ENCODE measurements around the gene EML6. TPM values are rescaled to one million over a fixed set of nuclear protein-coding genes. Genes with fewer than 3 reads are reported as not detected.
"Not testable (repeated sequence)": the region's sequence is repeated elsewhere in the genome, so short reads cannot be mapped to it uniquely, and the experiment has no call there.

The EML6 gene
- polyA plus RNA-seq, 1 donor = 26.8 TPM

DNA sequence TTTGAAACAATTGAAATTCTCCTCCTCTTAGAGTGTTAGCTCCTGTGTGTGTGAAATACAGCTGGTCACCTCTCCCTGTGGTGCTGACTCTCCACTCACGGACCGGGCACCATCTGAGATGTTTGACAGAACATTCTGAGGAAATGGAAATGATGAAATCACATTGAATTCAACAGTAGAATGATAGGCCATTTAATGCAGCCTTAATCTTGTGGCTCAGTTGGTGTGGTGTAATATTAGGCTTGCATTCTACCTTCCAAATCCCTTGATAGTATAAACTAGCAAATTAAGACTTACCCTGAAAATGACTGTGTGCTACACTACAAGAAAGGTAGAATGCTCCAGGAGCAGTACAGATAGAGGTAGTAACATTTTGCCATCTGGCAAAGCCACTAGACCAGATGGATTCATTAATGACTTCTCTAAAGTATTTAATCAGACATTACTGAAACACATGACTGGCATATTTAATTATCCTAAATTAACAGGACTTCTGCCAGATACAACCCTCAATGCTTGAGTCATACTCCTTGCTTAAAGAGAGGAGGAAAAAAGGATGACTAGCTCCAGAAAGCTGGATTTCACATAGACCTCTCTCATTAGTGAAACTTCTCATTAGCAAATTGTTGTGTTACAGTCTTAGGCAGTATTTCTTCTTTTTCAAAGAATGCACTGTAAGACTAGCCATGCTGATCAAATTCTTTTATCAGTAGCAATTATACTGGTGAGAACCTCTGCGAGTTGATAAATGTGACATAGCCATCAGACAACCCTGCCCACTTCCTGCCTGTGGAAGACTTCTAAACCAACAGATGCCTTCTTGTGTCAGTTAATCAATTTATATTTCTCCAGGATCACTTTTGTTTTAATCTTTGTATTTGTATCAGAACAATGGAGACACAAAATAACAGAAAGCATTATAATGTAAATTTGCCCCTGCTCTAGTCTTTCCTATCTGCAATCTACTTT is 80.6 kb downstream of the EML6 start:
- no peak for DNase-seq (ENCODE audit: low read depth)

DNA sequence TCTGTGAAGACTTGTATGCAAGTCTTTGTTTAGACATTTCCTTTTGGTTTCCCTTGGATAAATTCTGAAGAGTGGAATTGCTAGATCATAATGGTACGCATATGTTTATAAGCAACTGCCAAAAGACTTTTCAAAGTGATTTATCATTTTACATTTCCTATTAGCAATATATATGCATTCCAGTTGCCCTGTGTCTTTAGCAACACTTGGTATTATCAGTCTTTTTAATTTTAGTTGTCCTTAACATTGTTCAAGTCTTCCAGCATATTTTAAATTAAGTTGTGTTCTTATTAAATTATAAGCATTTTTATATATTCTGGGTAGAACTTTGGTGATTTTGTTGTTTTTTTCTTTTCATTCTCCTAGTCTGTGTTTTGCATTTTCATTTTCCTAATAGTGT is 81.8 kb downstream of the EML6 start:
- DNase-seq (ENCODE audit: low read depth) = no peak

DNA sequence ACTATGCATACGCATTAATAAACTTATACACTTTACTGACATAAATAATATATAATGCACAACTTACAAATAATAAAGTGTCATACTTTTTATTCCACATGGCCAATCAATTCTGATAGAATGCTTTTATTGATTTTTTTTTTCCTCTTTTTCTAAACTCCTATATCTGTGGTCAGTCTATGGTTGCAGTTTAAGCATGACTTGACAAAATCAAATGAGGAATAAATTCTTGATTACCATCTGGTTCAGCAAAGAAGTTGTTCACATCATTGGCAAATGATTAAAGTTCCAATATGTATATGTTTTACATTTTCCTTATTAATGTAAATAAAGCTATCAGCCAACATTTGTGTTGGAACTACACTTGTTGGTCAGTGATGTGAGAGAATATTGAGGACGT is 83.5 kb downstream of the EML6 start:
- DNase-seq (ENCODE audit: low read depth) = no peak

DNA sequence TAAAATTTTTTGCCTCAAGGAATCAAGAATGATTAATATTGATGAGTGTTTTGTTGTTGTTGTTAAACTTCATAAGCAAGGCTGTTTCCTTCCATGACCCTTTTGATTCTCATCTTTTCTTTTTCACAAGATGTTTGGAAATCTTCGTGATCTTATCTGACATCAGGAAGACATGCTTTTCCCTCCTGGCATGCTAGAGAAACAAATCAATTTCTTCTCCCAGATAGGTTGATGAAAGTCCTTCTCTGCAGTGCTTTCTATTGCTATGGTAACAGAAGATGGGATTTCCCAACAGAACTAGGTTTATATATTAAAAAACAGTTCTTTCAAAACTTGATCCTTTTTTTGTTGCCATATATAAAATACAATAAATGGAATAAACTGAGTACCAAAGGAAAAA is 85.2 kb downstream of the EML6 start:
- DNase-seq (ENCODE audit: low read depth) = no peak

DNA sequence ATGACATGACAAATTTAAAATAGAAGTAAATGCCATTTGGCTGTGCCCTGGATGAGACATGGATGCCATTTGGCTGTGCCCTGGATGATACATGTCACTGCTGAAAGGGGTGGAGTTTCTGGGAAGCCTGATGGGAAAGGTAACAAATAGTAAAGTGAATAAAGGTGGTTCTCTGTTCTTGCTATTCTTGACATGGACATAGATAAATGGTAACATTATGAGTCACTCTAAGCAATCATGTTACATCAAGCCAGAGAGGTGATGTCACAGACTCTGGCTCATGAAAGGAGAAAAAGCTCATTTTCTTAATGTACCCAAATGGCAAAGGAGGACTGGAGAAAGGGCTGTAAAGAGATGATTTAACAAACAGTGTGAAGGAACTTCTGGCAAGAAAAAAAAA is 86.4 kb downstream of the EML6 start:
- DNase-seq (ENCODE audit: low read depth) = no peak

DNA sequence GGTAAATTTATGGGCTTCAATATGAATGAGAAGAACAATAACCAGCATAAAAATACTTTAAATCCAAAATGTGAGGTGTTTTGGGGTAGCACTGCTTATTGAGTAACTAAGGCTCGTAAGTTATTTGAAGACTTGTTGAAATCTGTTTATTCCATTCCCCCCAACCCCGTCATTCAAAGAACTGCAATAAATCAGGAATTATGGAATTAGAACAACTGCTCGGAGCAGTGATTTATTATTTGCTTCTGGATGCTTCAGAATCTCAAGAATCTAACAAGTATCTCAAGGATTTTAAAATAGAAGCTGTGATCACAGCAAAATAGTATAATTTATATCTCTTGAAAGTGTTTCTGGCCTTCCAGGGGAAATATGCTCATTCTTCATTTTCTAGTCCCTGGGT is 86.8 kb downstream of the EML6 start:
- no peak for DNase-seq (ENCODE audit: low read depth)

DNA sequence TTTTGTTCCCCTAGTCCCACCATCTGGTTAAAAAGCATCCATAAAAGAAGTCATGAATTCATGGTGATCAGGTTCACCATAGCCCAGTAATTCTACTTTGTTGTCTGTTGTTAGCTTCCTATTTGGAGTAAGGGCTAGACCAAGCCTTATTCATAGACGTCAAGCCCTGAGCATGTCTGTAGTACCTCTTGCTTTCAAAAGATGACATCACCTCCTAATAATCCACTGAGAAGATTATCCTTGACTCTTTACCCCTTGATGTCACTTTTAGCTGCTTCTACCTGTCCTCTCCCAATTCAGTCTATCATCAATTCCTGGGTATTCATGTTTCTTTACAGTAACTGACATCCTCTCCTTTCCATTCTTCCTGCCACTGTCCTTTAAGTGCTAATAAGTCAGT is 90.1 kb downstream of the EML6 start:
- no peak for DNase-seq (ENCODE audit: low read depth)

DNA sequence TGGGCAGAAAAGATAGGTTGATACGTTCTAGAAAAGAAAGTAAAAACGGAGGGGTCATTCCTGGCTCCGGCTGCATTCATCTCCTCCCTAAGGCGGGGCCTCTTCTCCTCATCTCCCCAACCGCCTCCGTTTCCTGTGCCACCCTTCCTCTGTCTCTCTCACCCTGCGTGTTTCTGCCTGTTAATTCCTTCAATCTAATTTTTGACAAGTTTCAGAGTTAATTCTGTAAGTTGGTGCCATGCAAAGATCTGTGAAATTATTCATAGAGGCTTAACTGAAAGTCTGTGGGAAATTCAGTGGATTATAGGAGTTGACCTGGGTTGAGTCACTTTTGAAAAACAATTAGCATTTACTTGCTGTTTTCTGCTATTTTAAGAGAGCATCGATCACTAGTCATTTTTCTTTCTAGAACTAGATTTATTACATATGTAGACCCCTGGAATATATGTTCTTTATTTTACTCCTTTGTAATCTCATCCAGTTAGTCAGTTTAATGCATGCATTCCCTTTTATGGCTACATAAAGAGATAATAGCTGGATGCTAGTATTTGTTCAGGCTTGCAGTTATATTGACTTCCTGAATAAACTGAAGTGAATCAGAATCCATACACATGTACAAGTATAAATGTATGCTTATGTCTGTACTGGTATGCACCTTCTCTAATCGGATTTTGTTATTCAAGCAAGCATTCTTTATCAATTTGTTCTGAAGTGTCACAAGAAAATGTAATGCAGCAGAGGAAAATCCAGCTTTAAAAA is 91.1 kb downstream of the EML6 start:
- no peak for DNase-seq (ENCODE audit: low read depth)

DNA sequence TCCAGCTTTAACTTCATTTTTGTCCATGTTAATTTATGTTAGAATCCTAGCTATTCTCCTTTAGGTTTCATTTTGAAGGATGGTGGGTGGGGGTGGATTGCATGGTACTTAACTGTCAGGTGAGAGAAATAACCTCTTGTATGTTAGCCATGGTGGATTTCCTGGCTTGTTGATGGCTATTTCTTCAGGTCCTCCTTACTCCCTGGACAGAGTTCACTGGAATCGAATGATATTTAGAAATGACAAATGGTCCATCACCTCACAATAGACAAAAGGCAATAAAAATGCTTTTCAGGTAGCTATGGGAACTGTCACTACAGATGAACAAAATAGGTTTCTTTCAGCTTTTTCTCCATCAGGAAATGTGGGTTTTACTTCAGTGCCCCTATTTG is 91.7 kb downstream of the EML6 start:
- no peak for DNase-seq (ENCODE audit: low read depth)

DNA sequence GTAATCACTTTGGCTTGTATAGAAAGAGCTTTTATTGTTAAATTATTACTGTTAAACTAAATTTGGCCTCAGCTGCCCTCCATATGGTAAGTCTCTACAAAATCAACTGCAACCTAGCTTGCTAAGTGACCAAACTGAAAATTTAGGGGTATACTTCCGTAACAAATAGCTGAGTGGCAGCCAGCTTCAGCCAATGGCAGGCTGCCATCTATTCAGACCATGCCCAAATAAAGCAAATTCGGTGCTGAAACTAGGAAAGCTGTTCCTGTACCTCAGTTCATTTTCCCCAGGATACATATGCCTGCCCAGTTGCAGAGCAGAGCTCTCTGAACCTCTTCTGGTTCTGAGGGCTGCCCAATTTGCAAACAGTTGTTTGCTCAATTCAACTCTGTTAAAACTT is 94.8 kb downstream of the EML6 start:
- no peak for DNase-seq (ENCODE audit: low read depth)

DNA sequence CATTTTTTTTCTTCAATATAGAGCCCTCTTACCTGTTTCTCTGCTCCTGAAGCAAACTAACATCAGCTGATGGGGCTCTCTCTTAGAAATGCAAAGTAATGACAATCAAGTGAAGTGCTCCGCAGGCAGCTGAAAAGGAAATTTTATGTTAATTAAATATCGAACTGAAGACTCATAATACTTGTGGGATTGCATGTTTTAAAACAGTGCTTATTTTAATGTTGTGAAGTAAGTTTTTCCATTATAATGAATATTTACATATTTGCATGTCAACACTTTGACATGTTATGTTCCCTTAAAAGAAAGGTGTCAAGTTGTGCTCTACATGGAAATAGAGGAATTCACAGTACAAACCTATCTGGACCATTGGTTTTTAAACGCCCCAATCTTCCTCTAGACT is 97.1 kb downstream of the EML6 start:
- DNase-seq (ENCODE audit: low read depth) = no peak

DNA sequence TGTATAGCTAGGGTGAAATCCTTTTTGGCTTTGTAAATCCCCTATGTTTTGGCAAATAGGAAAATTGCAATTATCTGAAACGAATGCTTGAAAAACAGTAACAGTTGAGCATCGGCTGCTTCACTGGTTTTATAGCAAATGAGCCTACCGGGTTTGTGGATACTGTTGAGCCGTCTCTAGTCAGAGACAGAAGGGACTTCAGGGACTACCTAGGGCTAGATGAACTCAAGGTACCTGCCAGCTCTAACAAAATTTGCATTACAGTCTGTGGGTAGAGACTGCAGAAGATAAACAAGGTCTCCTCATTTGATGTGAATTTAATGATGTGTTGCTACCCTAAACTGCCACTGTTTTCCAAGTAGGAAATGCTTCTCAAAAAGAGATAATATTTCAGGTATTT is 101.1 kb downstream of the EML6 start:
- no peak for DNase-seq (ENCODE audit: low read depth)

DNA sequence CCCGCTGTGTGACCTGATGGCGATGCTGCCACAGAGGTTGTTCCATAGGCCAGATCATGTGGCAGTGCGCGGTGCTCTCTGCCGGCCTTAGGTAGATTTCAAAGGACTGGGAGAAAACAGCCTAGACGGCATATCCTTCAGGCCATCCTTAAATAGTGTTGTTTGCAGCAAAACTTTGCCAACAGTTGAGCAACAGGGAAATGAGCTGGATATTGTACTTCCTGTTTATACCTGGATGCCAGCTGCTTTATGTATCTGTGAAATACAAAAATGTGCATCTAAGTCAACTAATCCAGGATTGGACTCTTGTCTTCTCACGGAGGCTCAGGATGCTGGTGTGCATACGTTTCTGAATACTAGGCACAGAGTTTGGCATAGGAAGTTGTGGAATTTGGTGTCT is 107.1 kb downstream of the EML6 start:
- no peak for DNase-seq (ENCODE audit: low read depth)

DNA sequence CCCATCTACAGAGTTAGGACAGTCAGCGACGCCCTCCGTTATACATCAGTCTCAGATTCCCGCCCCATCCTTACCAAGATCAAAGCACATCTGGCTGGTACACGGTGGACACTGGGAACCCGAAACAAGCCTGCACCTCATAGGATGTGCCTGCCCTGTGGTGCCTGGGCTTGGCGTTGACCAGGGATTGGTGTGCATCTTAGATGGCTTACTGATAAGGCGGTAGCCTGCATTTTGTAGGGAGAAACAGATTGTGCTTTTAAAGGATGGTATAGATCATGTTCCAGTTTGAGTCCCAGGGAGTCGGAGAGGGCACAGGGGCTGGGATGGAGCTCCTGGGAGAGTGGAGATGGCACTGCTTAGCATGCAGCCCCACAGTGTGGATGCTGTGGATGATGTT is 108.0 kb downstream of the EML6 start:
- DNase-seq (ENCODE audit: low read depth) = no peak

DNA sequence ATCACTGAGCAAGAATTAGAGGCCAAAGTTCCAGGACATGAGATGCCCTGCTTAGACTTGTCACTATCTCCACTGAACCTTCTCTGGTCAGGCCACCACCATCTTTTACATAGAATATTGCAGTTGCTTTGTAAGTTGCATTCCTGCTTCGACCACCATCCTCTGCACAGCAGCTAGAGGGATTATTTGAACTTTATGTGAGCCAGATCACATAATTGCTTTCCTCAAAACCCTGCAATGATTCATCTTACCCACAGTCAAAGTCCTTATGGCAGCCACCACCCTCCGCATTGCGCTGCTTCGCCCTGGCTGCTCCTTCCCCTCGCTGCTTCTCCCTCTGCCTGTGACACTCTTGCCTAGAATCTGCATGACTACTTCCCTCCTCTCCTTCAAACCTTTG is 111.3 kb downstream of the EML6 start:
- no peak for DNase-seq (ENCODE audit: low read depth)

DNA sequence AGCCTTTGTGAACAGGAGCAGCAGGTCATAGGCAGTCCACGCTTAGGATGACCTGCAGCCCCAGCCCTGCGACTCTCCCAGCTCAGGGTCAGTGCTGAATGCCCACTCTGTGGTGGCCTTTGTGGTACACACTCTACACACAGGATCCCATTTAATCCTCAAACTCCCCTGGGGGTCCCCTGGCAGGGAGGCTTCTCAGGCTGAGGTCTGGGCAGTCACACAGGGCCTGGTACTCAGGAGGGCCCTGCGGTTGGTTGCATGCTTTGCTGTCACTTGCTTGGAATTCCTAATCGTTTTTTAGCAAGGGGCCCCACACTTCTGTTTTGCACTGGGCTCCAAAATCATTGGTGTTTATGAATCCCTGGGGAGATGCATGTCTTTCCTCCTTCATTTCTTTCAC is 113.0 kb downstream of the EML6 start:
- DNase-seq (ENCODE audit: low read depth) = no peak

DNA sequence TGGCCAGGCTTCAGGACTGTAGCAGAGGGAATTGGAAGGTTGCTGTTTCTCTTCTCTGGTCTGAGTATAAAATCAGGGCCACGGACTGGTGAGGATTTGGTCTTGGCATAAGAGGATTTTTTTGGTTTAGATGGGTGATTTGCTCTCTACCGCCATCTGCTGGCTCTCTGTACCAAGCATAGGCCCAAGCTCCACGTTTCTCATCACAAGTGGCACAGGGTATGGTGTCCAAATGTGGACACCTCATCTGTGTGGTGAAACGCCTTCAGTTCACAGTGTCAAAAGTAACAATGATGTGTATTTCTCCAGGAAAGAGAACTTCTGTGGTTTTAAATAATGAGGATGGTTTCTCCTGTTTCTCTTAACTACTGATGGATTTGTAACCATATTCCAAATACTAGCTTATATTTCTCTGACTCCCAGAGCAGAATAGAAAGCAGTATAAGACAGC is 115.1 kb downstream of the EML6 start:
- DNase-seq (ENCODE audit: low read depth) = peak; percentile 43

DNA sequence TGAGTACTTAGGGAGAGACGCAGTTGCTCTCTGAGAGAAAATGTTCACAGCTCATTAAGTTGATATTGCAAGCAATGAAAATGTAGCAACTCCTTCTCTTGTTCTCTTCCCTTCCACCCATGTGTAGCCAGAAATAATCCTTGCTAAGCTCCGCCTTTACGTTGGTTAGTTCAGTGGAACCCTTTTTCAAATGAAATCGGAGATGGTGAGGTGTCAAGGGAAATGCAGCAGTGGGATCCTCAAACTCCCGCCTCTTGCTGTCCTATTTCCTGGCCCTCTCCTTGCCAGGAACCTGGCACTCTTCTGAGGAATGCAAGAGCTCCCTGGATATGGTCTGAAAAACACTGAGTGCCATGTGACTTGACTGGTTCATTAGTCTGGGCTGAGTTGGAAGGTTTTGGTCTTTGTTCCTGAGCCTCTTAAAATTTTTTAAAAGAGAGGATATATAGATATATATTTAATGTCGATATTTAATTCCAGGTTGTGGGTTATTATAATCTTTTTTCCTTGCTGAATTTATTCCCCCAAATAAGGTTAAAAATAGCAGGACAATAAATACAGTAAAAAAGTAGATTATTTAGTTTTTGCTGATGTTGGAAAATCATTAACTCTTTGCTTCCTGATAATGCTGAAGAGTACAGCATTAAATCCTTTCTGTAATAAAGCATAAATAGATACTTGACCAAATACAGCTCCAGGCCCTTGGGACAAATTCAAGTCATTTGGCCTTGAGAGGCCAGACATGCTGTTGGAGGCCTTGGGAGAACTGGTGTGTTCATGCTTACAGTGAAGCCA is 116.2 kb downstream of the EML6 start:
- no peak for DNase-seq (ENCODE audit: low read depth)

DNA sequence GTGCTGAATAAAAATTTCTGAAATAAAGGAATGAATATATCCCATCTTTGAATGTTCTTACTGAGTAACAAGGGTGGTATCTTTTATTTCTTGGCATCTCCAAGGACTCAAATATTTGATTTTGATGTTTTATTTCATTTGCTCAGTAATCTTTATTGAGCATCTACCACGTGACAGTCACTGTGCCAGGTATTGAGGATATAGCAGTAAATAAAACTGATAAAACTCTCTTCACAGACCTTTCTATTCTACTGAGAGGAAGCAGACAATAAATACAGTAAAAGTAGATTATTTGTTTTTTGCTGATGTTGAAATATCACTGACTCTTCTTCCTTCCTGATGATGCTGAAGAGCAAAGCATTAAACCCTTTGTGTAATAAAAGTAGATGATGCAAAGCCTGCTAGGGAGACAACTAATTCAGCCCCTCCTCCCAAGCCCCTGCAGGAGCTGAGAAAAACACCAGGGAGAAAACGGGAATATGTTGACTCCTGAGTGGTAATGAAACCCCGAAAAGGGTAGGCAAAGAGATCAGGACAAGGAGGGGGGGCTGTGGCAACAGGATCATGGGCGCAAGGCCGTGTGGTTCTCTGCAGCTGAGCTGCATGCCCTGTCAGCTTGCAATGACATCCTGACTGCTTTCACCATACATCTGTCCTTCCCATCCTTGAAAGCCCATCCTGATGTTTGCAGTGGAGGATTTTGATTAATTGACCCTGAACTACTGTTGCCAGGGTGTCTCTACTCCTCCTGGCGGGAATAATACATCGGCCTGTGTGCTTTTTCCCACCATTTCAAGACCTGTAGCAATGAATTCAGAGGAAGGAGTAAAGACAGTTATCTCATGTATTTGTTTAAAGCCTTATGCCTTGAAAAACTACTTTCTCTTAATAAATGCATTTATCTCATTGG is 117.4 kb downstream of the EML6 start:
- DNase-seq (ENCODE audit: low read depth) = no peak

DNA sequence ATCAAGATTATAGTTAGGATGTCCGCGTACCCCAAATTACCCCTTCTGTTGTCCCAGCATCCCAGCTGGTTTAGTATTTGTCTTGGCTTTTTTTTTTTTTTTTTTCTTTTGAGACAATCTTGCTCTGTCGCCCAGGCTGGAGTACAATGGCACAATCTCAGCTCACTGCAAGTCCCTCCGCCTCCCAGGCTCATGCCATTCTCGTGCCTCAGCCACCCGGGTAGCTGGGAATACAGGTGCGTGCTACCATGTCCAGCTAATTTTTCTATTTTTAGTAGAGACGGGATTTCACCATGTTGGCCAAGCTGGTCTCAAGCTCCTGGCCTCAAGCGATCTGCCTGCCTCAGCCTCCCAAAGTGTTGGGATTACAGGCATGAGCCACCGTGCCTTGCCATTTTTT is 118.0 kb downstream of the EML6 start:
- DNase-seq (ENCODE audit: low read depth) = not testable (repeated sequence)

DNA sequence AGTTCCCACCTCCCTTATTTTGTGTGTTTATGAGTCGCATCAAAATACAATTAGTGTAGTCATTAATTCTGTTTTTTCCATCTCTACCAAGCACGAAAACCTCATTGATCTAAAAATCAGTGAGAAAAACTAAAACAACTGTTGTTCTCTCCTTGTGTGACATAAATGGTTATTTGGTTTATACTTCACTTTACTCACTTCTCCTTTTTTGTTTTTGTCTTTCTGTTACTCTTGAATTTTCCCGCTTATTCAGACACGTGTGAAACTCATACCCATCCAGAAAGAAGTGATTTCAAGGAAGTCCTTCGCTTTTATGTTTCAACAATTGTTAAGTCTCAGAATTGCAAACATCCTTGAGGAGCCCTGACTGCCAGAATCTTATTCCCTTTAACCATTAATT is 121.6 kb downstream of the EML6 start:
- DNase-seq (ENCODE audit: low read depth) = no peak

All from forelimb muscle (tissue), 1 donor.